WTC11 (cell line): Measurements from ENCODE around the gene TELO2. TPM values are rescaled to one million over a fixed set of nuclear protein-coding genes. Genes with fewer than 3 reads are reported as not detected.

ENCODE experiments used
- ATAC-seq: fragments of 200-7000 bp; cut with Tn5 transposase; 2 replicates; pipeline ENCODE4 v1.10.0; 2021; ENCODE audit warnings: mild to moderate bottlenecking, moderate library complexity
- CTCF ChIA-PET: fragments of 300-600 bp; sonication (Branson Sonifier 250); formaldehyde crosslinking; loops from one replicate; lab custom pipeline; 2021; ENCODE audit warnings: antibody characterized with exemption; lab: Charles Lee
- POLR2A ChIA-PET: fragments of 350-600 bp; sonication (Branson Sonifier 250); formaldehyde crosslinking; loops from one replicate; lab custom pipeline; 2021; ENCODE audit warnings: antibody characterized with exemption; lab: Charles Lee
- DNase-seq: peaks from one replicate; pipeline ENCODE4 v3.0.0; 2021; ENCODE audit warnings: low spot score
- H3K27ac Mint-ChIP-seq: 2 replicates; pipeline ENCODE4 v1.8.0; 2021; ENCODE audit warnings: mixed read lengths
- H3K27me3 Mint-ChIP-seq: 2 replicates; pipeline ENCODE4 v1.8.0; 2021; ENCODE audit warnings: low read depth, mild to moderate bottlenecking, moderate library complexity, mixed read lengths
- H3K36me3 Mint-ChIP-seq: 2 replicates; pipeline ENCODE4 v1.8.0; 2021; ENCODE audit warnings: mixed read lengths
- H3K4me1 Mint-ChIP-seq: 2 replicates; pipeline ENCODE4 v1.8.0; 2022; ENCODE audit warnings: mixed read lengths
- H3K4me3 Mint-ChIP-seq: 2 replicates; pipeline ENCODE4 v1.8.0; 2021; ENCODE audit warnings: mild to moderate bottlenecking, moderate library complexity, mixed read lengths
- H3K9me3 Mint-ChIP-seq: 2 replicates; pipeline ENCODE4 v1.8.0; 2021; ENCODE audit warnings: mixed read lengths
- ATF1 ChIP-seq: sonication (generic); formaldehyde crosslinking; IDR thresholded peaks from 2 replicates; pipeline ENCODE4 v1.8.1; 2023; ENCODE audit warnings: mild to moderate bottlenecking, moderate library complexity, missing genetic modification reagents
- ETV6 ChIP-seq: sonication (generic); formaldehyde crosslinking; IDR thresholded peaks from 2 replicates; pipeline ENCODE4 v1.8.1; 2022; ENCODE audit warnings: mild to moderate bottlenecking, missing genetic modification reagents
- FOXJ3 ChIP-seq: sonication (generic); formaldehyde crosslinking; IDR thresholded peaks from 2 replicates; pipeline ENCODE4 v1.9.0; 2021; ENCODE audit warnings: missing genetic modification reagents, mild to moderate bottlenecking, borderline replicate concordance
- MXD4 ChIP-seq: fragments of 250-450 bp; sonication (Bioruptor Pico); IDR thresholded peaks from 2 replicates; pipeline ENCODE4 v1.8.0; 2021; ENCODE audit warnings: mild to moderate bottlenecking, moderate library complexity, borderline replicate concordance
- NFYB ChIP-seq: sonication (generic); formaldehyde crosslinking; conservative IDR thresholded peaks from 2 replicates; pipeline ENCODE4 v1.8.0; 2022; ENCODE audit warnings: low read depth, missing genetic modification reagents
- TEAD4 ChIP-seq: sonication (generic); formaldehyde crosslinking; IDR thresholded peaks from 2 replicates; pipeline ENCODE4 v1.8.0; 2022; ENCODE audit warnings: mild to moderate bottlenecking, missing genetic modification reagents
- ZNF138 ChIP-seq: sonication (generic); formaldehyde crosslinking; conservative IDR thresholded peaks from 2 replicates; pipeline ENCODE4 v1.8.1; 2022; ENCODE audit warnings: mild to moderate bottlenecking, moderate library complexity, missing genetic modification reagents
- ZNF416 ChIP-seq: fragments of 250-450 bp; sonication (Bioruptor Pico); IDR thresholded peaks from 2 replicates; pipeline ENCODE4 v1.9.0; 2021; ENCODE audit warnings: mild to moderate bottlenecking, inconsistent platforms
- total RNA-seq: library from RNA; stranded (reverse); gene quantifications from 3 replicates; pipeline ENCODE4 v1.2.3, GENCODE V29; 2021
- TF ChIP-seq, protein P1 (sequence below): fragments of 250-450 bp; sonication (Bioruptor Pico); IDR thresholded peaks from 2 replicates; pipeline ENCODE4 v2.1.2; 2022; ENCODE audit warnings: mild to moderate bottlenecking, moderate library complexity
- TF ChIP-seq, protein P2 (sequence below): sonication (generic); formaldehyde crosslinking; IDR thresholded peaks from 2 replicates; pipeline ENCODE4 v1.8.0; 2022; ENCODE audit warnings: mild to moderate bottlenecking, missing genetic modification reagents
- TF ChIP-seq, protein P3 (sequence below): sonication (generic); formaldehyde crosslinking; IDR thresholded peaks from 2 replicates; pipeline ENCODE4 v1.8.1; 2023; ENCODE audit warnings: mild to moderate bottlenecking, missing genetic modification reagents
- TF ChIP-seq, protein P4 (sequence below): sonication (generic); formaldehyde crosslinking; IDR thresholded peaks from 2 replicates; pipeline ENCODE4 v1.8.1; 2022; ENCODE audit warnings: mild to moderate bottlenecking, moderate library complexity, missing genetic modification reagents
- TF ChIP-seq, protein P5 (sequence below): sonication (generic); formaldehyde crosslinking; IDR thresholded peaks from 2 replicates; pipeline ENCODE4 v1.8.0; 2023; ENCODE audit warnings: mild to moderate bottlenecking, missing genetic modification reagents
- TF ChIP-seq, protein P6 (sequence below): sonication (generic); formaldehyde crosslinking; conservative IDR thresholded peaks from 2 replicates; pipeline ENCODE4 v1.8.1; 2023; ENCODE audit warnings: mild to moderate bottlenecking, low read depth, missing genetic modification reagents, moderate library complexity
- TF ChIP-seq, protein P7 (sequence below): sonication (generic); formaldehyde crosslinking; IDR thresholded peaks from 2 replicates; pipeline ENCODE4 v1.8.1; 2022; ENCODE audit warnings: low read depth, missing genetic modification reagents, borderline replicate concordance
- TF ChIP-seq, protein P8 (sequence below): sonication (generic); formaldehyde crosslinking; IDR thresholded peaks from 2 replicates; pipeline ENCODE4 v1.8.1; 2022; ENCODE audit warnings: mild to moderate bottlenecking, missing genetic modification reagents, moderate library complexity, borderline replicate concordance
- TF ChIP-seq, protein P9 (sequence below): sonication (generic); formaldehyde crosslinking; IDR thresholded peaks from 2 replicates; pipeline ENCODE4 v1.8.0; 2022; ENCODE audit warnings: mild to moderate bottlenecking, missing genetic modification reagents

TELO2 gene
- total RNA-seq, 1 experiment from 2014 or later = 86.7 TPM

DNA sequence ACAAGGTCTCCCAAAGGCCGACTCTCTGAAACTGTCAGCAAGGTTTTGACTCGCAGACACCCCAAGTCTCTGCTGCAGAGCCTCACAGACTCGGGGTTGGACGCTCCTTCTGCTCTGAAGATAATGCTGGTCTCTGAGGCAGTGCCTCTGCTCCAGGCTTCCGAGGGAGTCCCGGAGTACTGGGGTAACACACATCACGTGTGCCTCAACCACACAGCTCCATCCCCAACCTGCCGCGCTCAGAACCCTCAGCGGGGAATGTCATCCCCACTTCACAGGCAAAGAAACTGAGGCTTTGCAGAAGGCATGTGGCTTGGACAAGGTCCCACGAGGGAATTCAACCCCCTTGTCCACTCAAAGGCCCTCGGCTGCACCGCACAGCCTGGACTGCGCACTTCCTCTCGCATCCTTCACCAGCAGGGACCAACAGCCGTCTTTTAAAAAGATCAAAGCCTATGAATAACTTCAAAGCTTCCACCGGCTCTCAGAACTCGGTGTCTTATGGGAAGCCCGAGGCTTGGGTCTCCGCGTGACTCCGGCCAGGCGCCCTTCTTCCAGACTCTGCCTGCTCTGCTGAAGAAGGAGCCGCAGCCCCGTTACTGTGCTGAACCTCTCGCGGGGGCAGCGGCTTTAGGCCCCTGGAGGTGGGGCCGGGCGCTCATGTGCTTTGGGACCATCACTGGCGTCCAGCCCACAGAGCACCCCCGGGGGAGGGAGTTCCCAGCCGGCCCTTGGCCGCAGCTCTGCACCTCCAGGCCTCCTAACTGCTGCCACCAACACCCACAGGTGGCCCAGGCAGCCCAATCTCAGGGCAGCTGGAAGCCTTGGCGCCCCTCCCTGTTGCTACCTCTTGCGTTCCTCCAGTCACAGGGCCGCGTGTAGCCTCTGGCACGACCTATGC lies 42.5 kb downstream of the TELO2 start:
- H3K27me3 Mint-ChIP-seq = no peaks in the 10 kb centered on the region
- H3K27ac Mint-ChIP-seq = no peak overlapping the region
- TF ChIP-seq, protein P1, sequence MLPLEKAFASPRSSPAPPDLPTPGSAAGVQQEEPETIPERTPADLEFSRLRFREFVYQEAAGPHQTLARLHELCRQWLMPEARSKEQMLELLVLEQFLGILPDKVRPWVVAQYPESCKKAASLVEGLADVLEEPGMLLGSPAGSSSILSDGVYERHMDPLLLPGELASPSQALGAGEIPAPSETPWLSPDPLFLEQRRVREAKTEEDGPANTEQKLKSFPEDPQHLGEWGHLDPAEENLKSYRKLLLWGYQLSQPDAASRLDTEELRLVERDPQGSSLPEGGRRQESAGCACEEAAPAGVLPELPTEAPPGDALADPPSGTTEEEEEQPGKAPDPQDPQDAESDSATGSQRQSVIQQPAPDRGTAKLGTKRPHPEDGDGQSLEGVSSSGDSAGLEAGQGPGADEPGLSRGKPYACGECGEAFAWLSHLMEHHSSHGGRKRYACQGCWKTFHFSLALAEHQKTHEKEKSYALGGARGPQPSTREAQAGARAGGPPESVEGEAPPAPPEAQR (CRISPR knock-in tag) = no peak
- TF ChIP-seq, protein P2, sequence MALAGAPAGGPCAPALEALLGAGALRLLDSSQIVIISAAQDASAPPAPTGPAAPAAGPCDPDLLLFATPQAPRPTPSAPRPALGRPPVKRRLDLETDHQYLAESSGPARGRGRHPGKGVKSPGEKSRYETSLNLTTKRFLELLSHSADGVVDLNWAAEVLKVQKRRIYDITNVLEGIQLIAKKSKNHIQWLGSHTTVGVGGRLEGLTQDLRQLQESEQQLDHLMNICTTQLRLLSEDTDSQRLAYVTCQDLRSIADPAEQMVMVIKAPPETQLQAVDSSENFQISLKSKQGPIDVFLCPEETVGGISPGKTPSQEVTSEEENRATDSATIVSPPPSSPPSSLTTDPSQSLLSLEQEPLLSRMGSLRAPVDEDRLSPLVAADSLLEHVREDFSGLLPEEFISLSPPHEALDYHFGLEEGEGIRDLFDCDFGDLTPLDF (CRISPR knock-in tag) = no peak
- TF ChIP-seq TEAD4 (CRISPR knock-in tag) = no peak
- no peak for TF ChIP-seq MXD4 (CRISPR knock-in tag)
- TF ChIP-seq, protein P3, sequence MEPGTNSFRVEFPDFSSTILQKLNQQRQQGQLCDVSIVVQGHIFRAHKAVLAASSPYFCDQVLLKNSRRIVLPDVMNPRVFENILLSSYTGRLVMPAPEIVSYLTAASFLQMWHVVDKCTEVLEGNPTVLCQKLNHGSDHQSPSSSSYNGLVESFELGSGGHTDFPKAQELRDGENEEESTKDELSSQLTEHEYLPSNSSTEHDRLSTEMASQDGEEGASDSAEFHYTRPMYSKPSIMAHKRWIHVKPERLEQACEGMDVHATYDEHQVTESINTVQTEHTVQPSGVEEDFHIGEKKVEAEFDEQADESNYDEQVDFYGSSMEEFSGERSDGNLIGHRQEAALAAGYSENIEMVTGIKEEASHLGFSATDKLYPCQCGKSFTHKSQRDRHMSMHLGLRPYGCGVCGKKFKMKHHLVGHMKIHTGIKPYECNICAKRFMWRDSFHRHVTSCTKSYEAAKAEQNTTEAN (CRISPR knock-in tag) = no peak
- TF ChIP-seq ZNF416 = no peak
- no peak for TF ChIP-seq NFYB (CRISPR knock-in tag)
- TF ChIP-seq ETV6 = no peak
- TF ChIP-seq, protein P4, sequence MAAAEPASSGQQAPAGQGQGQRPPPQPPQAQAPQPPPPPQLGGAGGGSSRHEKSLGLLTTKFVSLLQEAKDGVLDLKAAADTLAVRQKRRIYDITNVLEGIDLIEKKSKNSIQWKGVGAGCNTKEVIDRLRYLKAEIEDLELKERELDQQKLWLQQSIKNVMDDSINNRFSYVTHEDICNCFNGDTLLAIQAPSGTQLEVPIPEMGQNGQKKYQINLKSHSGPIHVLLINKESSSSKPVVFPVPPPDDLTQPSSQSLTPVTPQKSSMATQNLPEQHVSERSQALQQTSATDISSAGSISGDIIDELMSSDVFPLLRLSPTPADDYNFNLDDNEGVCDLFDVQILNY (CRISPR knock-in tag) = no peak
- TF ChIP-seq, protein P5, sequence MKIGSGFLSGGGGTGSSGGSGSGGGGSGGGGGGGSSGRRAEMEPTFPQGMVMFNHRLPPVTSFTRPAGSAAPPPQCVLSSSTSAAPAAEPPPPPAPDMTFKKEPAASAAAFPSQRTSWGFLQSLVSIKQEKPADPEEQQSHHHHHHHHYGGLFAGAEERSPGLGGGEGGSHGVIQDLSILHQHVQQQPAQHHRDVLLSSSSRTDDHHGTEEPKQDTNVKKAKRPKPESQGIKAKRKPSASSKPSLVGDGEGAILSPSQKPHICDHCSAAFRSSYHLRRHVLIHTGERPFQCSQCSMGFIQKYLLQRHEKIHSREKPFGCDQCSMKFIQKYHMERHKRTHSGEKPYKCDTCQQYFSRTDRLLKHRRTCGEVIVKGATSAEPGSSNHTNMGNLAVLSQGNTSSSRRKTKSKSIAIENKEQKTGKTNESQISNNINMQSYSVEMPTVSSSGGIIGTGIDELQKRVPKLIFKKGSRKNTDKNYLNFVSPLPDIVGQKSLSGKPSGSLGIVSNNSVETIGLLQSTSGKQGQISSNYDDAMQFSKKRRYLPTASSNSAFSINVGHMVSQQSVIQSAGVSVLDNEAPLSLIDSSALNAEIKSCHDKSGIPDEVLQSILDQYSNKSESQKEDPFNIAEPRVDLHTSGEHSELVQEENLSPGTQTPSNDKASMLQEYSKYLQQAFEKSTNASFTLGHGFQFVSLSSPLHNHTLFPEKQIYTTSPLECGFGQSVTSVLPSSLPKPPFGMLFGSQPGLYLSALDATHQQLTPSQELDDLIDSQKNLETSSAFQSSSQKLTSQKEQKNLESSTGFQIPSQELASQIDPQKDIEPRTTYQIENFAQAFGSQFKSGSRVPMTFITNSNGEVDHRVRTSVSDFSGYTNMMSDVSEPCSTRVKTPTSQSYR (CRISPR knock-in tag) = no peak
- TF ChIP-seq, protein P6, sequence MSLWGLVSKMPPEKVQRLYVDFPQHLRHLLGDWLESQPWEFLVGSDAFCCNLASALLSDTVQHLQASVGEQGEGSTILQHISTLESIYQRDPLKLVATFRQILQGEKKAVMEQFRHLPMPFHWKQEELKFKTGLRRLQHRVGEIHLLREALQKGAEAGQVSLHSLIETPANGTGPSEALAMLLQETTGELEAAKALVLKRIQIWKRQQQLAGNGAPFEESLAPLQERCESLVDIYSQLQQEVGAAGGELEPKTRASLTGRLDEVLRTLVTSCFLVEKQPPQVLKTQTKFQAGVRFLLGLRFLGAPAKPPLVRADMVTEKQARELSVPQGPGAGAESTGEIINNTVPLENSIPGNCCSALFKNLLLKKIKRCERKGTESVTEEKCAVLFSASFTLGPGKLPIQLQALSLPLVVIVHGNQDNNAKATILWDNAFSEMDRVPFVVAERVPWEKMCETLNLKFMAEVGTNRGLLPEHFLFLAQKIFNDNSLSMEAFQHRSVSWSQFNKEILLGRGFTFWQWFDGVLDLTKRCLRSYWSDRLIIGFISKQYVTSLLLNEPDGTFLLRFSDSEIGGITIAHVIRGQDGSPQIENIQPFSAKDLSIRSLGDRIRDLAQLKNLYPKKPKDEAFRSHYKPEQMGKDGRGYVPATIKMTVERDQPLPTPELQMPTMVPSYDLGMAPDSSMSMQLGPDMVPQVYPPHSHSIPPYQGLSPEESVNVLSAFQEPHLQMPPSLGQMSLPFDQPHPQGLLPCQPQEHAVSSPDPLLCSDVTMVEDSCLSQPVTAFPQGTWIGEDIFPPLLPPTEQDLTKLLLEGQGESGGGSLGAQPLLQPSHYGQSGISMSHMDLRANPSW = no peak
- no peak for TF ChIP-seq FOXJ3 (CRISPR knock-in tag)
- H3K36me3 Mint-ChIP-seq = no peaks in the 10 kb centered on the region
- ATAC-seq = no peak
- CTCF ChIA-PET = no interaction called here
- H3K4me3 Mint-ChIP-seq = no peak overlapping the region
- POLR2A ChIA-PET = no interaction called here
- H3K4me1 Mint-ChIP-seq = no peaks in the 10 kb centered on the region
- no peak for DNase-seq
- H3K9me3 Mint-ChIP-seq = no peaks in the 10 kb centered on the region

DNA sequence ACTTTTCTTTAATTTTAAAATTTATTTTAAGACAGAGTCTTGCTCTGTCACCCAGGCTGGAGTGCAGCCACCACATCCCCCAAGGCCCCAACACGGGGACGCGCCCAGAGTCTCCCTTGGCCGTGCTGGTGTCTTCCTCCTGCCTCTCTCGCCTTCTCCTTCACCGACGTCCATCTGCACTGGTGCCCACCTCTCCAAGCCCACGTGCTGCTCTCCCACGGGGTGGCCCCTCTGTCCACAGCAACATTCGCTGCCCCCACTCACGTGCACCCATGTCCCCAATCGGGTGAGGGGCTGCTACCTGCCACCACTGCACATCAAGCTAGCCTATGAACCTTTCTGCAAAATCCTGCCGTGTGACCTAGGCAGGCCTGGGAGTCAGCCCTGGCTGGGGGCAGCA lies 43.4 kb downstream of the TELO2 start:
- DNase-seq = no peak
- H3K27ac Mint-ChIP-seq = peak overlapping the region; percentile 84; the same call in 1 of the 2 replicates
- no peak for TF ChIP-seq ZNF416
- no peak for TF ChIP-seq ATF1 (CRISPR knock-in tag)
- TF ChIP-seq ZNF138 (CRISPR knock-in tag) = no peak
- TF ChIP-seq TEAD4 (CRISPR knock-in tag) = no peak
- TF ChIP-seq, protein P7, sequence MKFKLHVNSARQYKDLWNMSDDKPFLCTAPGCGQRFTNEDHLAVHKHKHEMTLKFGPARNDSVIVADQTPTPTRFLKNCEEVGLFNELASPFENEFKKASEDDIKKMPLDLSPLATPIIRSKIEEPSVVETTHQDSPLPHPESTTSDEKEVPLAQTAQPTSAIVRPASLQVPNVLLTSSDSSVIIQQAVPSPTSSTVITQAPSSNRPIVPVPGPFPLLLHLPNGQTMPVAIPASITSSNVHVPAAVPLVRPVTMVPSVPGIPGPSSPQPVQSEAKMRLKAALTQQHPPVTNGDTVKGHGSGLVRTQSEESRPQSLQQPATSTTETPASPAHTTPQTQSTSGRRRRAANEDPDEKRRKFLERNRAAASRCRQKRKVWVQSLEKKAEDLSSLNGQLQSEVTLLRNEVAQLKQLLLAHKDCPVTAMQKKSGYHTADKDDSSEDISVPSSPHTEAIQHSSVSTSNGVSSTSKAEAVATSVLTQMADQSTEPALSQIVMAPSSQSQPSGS (CRISPR knock-in tag) = no peak
- TF ChIP-seq, protein P8, sequence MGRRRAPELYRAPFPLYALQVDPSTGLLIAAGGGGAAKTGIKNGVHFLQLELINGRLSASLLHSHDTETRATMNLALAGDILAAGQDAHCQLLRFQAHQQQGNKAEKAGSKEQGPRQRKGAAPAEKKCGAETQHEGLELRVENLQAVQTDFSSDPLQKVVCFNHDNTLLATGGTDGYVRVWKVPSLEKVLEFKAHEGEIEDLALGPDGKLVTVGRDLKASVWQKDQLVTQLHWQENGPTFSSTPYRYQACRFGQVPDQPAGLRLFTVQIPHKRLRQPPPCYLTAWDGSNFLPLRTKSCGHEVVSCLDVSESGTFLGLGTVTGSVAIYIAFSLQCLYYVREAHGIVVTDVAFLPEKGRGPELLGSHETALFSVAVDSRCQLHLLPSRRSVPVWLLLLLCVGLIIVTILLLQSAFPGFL (CRISPR knock-in tag) = no peak
- TF ChIP-seq, protein P9, sequence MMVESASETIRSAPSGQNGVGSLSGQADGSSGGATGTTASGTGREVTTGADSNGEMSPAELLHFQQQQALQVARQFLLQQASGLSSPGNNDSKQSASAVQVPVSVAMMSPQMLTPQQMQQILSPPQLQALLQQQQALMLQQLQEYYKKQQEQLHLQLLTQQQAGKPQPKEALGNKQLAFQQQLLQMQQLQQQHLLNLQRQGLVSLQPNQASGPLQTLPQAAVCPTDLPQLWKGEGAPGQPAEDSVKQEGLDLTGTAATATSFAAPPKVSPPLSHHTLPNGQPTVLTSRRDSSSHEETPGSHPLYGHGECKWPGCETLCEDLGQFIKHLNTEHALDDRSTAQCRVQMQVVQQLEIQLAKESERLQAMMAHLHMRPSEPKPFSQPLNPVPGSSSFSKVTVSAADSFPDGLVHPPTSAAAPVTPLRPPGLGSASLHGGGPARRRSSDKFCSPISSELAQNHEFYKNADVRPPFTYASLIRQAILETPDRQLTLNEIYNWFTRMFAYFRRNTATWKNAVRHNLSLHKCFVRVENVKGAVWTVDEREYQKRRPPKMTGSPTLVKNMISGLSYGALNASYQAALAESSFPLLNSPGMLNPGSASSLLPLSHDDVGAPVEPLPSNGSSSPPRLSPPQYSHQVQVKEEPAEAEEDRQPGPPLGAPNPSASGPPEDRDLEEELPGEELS (CRISPR knock-in tag) = no peak
- TF ChIP-seq, all 79 proteins: peak for 0
- POLR2A ChIA-PET = no interaction called here
- no peaks in the 10 kb centered on the region for H3K9me3 Mint-ChIP-seq
- no peaks in the 10 kb centered on the region for H3K27me3 Mint-ChIP-seq
- no peak overlapping the region for H3K4me3 Mint-ChIP-seq
- H3K4me1 Mint-ChIP-seq = no peaks in the 10 kb centered on the region
- no peak for ATAC-seq
- CTCF ChIA-PET = no interaction called here
- H3K36me3 Mint-ChIP-seq = no peaks in the 10 kb centered on the region
